NCI-H2196 (cell line): ENCODE results near the gene TSPO.
A peak's percentile ranks its signal among the peaks of the same experiment; 100 is the strongest.
"Not testable (repeated sequence)": the region's sequence is repeated elsewhere in the genome, so short reads cannot be mapped to it uniquely, and the experiment has no call there.

Source experiments
- DNase-seq: peaks from one replicate; lab custom pipeline; 2025; ENCODE audit not compliant: unreplicated experiment; lab: John Stamatoyannopoulos, UW

The TSPO gene

GRCh38 chr22:43151251-43152002 lies at the start of gene TSPO:
TSS of gene TSPO (plus strand) at chr22:43151559. CDS start at chr22:43159239, 7,680 bp downstream.
- DNase-seq = peak; percentile 49

GRCh38 chr22:43104056-43104625 lies 47.2 kb upstream of the TSPO start:
- DNase-seq = not testable (repeated sequence)

GRCh38 chr22:43104950-43105349 lies 46.4 kb upstream of the TSPO start:
- not testable (repeated sequence) for DNase-seq

GRCh38 chr22:43106302-43106701 lies 45.1 kb upstream of the TSPO start:
- DNase-seq = no peak

- no peak for DNase-seq
These were observed 41.8 kb upstream of the TSPO start for GRCh38 chr22:43109511-43109910.

GRCh38 chr22:43109921-43110443 lies 41.4 kb upstream of the TSPO start:
- DNase-seq = no peak

GRCh38 chr22:43110444-43110926 lies 40.9 kb upstream of the TSPO start, which contains the start of gene BIK:
TSS of gene BIK (plus strand) at chr22:43110750. CDS start at chr22:43124023, 13,273 bp downstream.
- peak; percentile 43 for DNase-seq

GRCh38 chr22:43110927-43111623 lies 40.3 kb upstream of the TSPO start:
- peak; percentile 44 for DNase-seq

GRCh38 chr22:43113526-43114251 lies 37.7 kb upstream of the TSPO start:
- peak; percentile 19 for DNase-seq

- DNase-seq = peak; percentile 72
These were observed 36.4 kb upstream of the TSPO start for GRCh38 chr22:43114958-43115357.

GRCh38 chr22:43116932-43117331 lies 34.4 kb upstream of the TSPO start:
- DNase-seq = no peak

- DNase-seq = no peak
These were observed 33.1 kb upstream of the TSPO start for GRCh38 chr22:43118024-43118849.

- no peak for DNase-seq
These were observed 32.4 kb upstream of the TSPO start for GRCh38 chr22:43118953-43119458.

- DNase-seq = no peak
These were observed 24.7 kb upstream of the TSPO start for GRCh38 chr22:43126501-43127165.

- no peak for DNase-seq
These were observed 24.0 kb upstream of the TSPO start for GRCh38 chr22:43127166-43127908.

- DNase-seq = no peak
These were observed 23.2 kb upstream of the TSPO start for GRCh38 chr22:43128116-43128515.

GRCh38 chr22:43128928-43129424 lies 22.4 kb upstream of the TSPO start:
- DNase-seq = peak; percentile 85
